ENCODE data around the gene EIF2B1. TPM values are rescaled to one million over a fixed set of nuclear protein-coding genes. Genes with fewer than 3 reads are reported as not detected.

Gene EIF2B1
- total and polyA plus RNA-seq, 9 of the 15 experiments (the other 6 are each of a cell fraction or from before 2014, with no cell fraction given) = 35.7 to 195 (median 67.8) TPM

DNA sequence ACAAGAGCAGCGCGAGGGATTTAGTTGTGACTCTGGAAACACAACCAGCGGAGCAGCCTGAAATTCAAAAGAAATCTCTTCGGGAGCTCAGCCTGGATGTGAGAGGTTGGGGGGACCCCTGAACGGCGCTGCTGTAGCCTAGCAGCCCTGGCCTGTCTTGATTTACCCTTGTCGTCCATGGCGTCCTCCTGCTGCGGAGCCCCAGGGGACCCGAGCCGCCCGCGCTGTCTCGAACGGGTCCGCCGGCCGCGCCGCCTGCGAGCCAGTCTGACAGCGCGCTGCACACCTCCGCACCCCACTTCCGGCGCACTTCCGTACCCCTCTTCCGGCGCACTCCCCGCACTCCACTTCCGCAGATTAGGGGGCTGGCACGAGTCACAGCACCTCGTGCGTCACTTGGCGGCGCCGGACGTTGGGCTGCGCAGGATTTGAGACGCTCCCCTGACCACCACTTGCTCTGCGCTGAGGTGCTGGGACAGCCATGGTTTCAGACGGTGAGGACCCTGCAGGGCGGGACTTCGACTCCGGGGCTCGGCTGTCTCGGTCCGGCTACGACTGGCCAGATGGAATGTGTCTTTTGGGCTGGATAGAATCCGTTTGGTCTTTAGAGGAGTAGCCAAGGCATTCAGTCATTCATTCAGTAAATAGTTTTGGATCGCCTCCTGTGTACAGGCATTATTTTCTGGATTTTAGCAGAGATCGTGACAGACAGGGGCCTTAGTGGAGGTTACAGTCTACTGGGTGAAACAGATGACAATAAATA lies at the start of gene EIF2B1, which contains the start of gene GTF2H3 (continued):
- TF ChIP-seq, protein P1, sequence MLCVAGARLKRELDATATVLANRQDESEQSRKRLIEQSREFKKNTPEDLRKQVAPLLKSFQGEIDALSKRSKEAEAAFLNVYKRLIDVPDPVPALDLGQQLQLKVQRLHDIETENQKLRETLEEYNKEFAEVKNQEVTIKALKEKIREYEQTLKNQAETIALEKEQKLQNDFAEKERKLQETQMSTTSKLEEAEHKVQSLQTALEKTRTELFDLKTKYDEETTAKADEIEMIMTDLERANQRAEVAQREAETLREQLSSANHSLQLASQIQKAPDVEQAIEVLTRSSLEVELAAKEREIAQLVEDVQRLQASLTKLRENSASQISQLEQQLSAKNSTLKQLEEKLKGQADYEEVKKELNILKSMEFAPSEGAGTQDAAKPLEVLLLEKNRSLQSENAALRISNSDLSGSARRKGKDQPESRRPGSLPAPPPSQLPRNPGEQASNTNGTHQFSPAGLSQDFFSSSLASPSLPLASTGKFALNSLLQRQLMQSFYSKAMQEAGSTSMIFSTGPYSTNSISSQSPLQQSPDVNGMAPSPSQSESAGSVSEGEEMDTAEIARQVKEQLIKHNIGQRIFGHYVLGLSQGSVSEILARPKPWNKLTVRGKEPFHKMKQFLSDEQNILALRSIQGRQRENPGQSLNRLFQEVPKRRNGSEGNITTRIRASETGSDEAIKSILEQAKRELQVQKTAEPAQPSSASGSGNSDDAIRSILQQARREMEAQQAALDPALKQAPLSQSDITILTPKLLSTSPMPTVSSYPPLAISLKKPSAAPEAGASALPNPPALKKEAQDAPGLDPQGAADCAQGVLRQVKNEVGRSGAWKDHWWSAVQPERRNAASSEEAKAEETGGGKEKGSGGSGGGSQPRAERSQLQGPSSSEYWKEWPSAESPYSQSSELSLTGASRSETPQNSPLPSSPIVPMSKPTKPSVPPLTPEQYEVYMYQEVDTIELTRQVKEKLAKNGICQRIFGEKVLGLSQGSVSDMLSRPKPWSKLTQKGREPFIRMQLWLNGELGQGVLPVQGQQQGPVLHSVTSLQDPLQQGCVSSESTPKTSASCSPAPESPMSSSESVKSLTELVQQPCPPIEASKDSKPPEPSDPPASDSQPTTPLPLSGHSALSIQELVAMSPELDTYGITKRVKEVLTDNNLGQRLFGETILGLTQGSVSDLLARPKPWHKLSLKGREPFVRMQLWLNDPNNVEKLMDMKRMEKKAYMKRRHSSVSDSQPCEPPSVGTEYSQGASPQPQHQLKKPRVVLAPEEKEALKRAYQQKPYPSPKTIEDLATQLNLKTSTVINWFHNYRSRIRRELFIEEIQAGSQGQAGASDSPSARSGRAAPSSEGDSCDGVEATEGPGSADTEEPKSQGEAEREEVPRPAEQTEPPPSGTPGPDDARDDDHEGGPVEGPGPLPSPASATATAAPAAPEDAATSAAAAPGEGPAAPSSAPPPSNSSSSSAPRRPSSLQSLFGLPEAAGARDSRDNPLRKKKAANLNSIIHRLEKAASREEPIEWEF (CRISPR knock-in tag; IDR thresholded peaks at IDR 0.05) = no peak
- TF ChIP-seq BRCA1 (IDR thresholded peaks at IDR 0.05) = no peak
- no peak for TF ChIP-seq BRCA1 (CRISPR knock-in tag; IDR thresholded peaks at IDR 0.05)
- no peak for TF ChIP-seq TSC22D4 (tag; IDR thresholded peaks at IDR 0.05)
- TF ChIP-seq SREBF1 (IDR thresholded peaks at IDR 0.05; ENCODE audit: borderline replicate concordance, low read depth, low read length) = no peak
- TF ChIP-seq FOXK2 (conservative IDR thresholded peaks at IDR 0.05 in 1 of 2, IDR thresholded peaks at IDR 0.05 in 1 of 2; ENCODE audit: low read depth in 2 of 2) = peak; percentile 94
- no peak for TF ChIP-seq ILK (tag; IDR thresholded peaks at IDR 0.05; ENCODE audit: borderline replicate concordance, low read depth)
- no peak for TF ChIP-seq STAT5A (IDR thresholded peaks at IDR 0.05; ENCODE audit: borderline replicate concordance, low read length)
- TF ChIP-seq, protein P2, sequence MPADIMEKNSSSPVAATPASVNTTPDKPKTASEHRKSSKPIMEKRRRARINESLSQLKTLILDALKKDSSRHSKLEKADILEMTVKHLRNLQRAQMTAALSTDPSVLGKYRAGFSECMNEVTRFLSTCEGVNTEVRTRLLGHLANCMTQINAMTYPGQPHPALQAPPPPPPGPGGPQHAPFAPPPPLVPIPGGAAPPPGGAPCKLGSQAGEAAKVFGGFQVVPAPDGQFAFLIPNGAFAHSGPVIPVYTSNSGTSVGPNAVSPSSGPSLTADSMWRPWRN (IDR thresholded peaks at IDR 0.05; ENCODE audit: low read depth) = no peak
- peak; percentile 79 for TF ChIP-seq POU5F1 (IDR thresholded peaks at IDR 0.05; ENCODE audit: borderline replicate concordance, low read depth, low read length, partially characterized antibody)
- TF ChIP-seq ZKSCAN8 (CRISPR knock-in tag; IDR thresholded peaks at IDR 0.05) = no peak
- TF ChIP-seq ZNF274 (IDR thresholded peaks at IDR 0.05; ENCODE audit: borderline replicate concordance, low read depth, low read length) = no peak
- TF ChIP-seq ZNF583 (CRISPR knock-in tag; IDR thresholded peaks at IDR 0.05) = no peak
- peak; percentile 86 to 89 for TF ChIP-seq NRF1 (conservative IDR thresholded peaks at IDR 0.05 in 1 of 2, IDR thresholded peaks at IDR 0.05 in 1 of 2)
- TF ChIP-seq ZNF140 (CRISPR knock-in tag; IDR thresholded peaks at IDR 0.05) = no peak
- TF ChIP-seq SMARCA4 (IDR thresholded peaks at IDR 0.05) = no peak
- TF ChIP-seq, protein P3, sequence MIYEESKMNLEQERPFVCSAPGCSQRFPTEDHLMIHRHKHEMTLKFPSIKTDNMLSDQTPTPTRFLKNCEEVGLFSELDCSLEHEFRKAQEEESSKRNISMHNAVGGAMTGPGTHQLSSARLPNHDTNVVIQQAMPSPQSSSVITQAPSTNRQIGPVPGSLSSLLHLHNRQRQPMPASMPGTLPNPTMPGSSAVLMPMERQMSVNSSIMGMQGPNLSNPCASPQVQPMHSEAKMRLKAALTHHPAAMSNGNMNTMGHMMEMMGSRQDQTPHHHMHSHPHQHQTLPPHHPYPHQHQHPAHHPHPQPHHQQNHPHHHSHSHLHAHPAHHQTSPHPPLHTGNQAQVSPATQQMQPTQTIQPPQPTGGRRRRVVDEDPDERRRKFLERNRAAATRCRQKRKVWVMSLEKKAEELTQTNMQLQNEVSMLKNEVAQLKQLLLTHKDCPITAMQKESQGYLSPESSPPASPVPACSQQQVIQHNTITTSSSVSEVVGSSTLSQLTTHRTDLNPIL (CRISPR knock-in tag; IDR thresholded peaks at IDR 0.05) = no peak
- peak; percentile 77; the same call in 1 of the 2 replicates for TF ChIP-seq KAT7 (CRISPR knock-in tag; IDR thresholded peaks at IDR 0.05; ENCODE audit: borderline replicate concordance)
- peak; percentile 98 for TF ChIP-seq POLR2G (IDR thresholded peaks at IDR 0.05; ENCODE audit: low read depth, low read length)
- TF ChIP-seq HDAC2 (IDR thresholded peaks at IDR 0.05) = peak; percentile 81
- TF ChIP-seq ZNF121 (CRISPR knock-in tag; conservative IDR thresholded peaks at IDR 0.05) = no peak
- TF ChIP-seq HMGN3 (IDR thresholded peaks at IDR 0.05; ENCODE audit: borderline replicate concordance, extremely low read depth, insufficient read length, low read depth, low read length) = no peak
